Thyroid gland (tissue), 4 donors: ENCODE measurements around the gene TBATA. TPM values are rescaled to one million over a fixed set of nuclear protein-coding genes. Genes with fewer than 3 reads are reported as not detected.

Experiments used
- DNase-seq, 2 donors: peaks; one replicate each; pipeline ENCODE4 v3.0.0-alpha.2; 2019
- H3K27ac ChIP-seq, 3 donors: fragments of 200-600 bp; sonication (generic); 1 replicate in 2 of 3; 2 replicates in 1 of 3; pipeline ENCODE4 v1.5.1; 2016 to 2019; ENCODE audit warnings: mild to moderate bottlenecking in 1 of 3, moderate library complexity in 1 of 3
- H3K27me3 ChIP-seq: fragments of 200-600 bp; sonication (generic); one replicate; pipeline ENCODE4 v1.5.1; 2019
- H3K36me3 ChIP-seq, 2 donors: fragments of 200-600 bp; sonication (generic); one replicate each; pipeline ENCODE4 v1.5.1; 2016 to 2019
- H3K4me1 ChIP-seq, 2 donors: fragments of 200-600 bp; sonication (generic); one replicate each; pipeline ENCODE4 v1.5.1; 2017 to 2019
- H3K4me3 ChIP-seq, 3 donors: fragments of 200-600 bp; sonication (generic); replicated peaks in 1 of 3; 1 replicate in 2 of 3; 2 replicates in 1 of 3; pipeline ENCODE4 v1.5.1; 2016; ENCODE audit warnings: mild to moderate bottlenecking in 1 of 3
- H3K9me3 ChIP-seq: fragments of 200-600 bp; sonication (generic); one replicate; pipeline ENCODE4 v1.5.1; 2017
- CTCF ChIP-seq, 6 experiments: fragments of 200-600 bp in 3 of 6; fragments of 450-650 bp in 3 of 6; sonication (generic) in 3 of 6; IDR thresholded peaks; one replicate each; pipeline ENCODE4 v1.5.1; 2016 to 2019; ENCODE audit warnings: antibody characterized with exemption in 6 of 6, mild to moderate bottlenecking in 2 of 6, inconsistent platforms in 1 of 6, moderate library complexity in 1 of 6
- POLR2A ChIP-seq, 2 donors: fragments of 450-650 bp; IDR thresholded peaks; one replicate each; pipeline ENCODE4 v1.6.1; 2017; ENCODE audit warnings: antibody characterized with exemption in 2 of 2, mild to moderate bottlenecking in 2 of 2, moderate library complexity in 1 of 2
- WGBS, 2 donors: methylation state at CpG; one replicate each; pipeline ENCODE4 v1.1.5; 2017; 5-methylcytosine and 5-hydroxymethylcytosine counted together
- intact Hi-C: fragments of 100-400 bp; cut with DNase I; formaldehyde crosslinking; loops from one replicate; pipeline ENCODE4 v1.15.1; 2023
- total RNA-seq, 4 donors: library from RNA; depleted of rRNA; stranded (reverse); fragments of >200 nt; gene quantifications; one replicate each; pipeline ENCODE4 v1.2.3, GENCODE V29; 2016

Gene TBATA
- total RNA-seq, 4 donors from 2014 or later: not detected

GRCh38 chr10:70735161-70735560 is 50.0 kb downstream of the TBATA start:
- WGBS, 2 donors: 78 to 83% methylated on average over 3 of the region's 3 CpGs
- Histone ChIP-seq H3K27me3 (no peaks in the 10 kb centered on the region), H3K27ac (no peak overlapping the region), H3K36me3 (no peaks in the 10 kb centered on the region), H3K4me1 (no peaks in the 10 kb centered on the region), H3K4me3 (no peak overlapping the region), H3K9me3 (no peaks in the 10 kb centered on the region)
- DNase-seq: no peak
- intact Hi-C loops: no loop called here
- TF ChIP-seq POLR2A (IDR thresholded peaks at IDR 0.05): no peak
- TF ChIP-seq CTCF (IDR thresholded peaks at IDR 0.05): no peak

- no peak for TF ChIP-seq CTCF (IDR thresholded peaks at IDR 0.05)
- no peak for TF ChIP-seq POLR2A (IDR thresholded peaks at IDR 0.05)
- no peaks in the 10 kb centered on the region for H3K36me3 ChIP-seq
- intact Hi-C loops: no loop called here
- no peaks in the 10 kb centered on the region for H3K27me3 ChIP-seq
- 90 to 100% methylated on average over 1 of the region's 1 CpG for WGBS, 2 donors
- H3K4me3 ChIP-seq: no peak overlapping the region
- no peaks in the 10 kb centered on the region for H3K4me1 ChIP-seq
- DNase-seq: no peak
- H3K27ac ChIP-seq: no peak overlapping the region
- no peaks in the 10 kb centered on the region for H3K9me3 ChIP-seq
Observed at GRCh38 chr10:70733051-70733450, 52.1 kb downstream of the TBATA start.

- TF ChIP-seq CTCF (IDR thresholded peaks at IDR 0.05): no peak
- no peak for DNase-seq
- Histone ChIP-seq H3K9me3 (no peaks in the 10 kb centered on the region), H3K4me1 (no peaks in the 10 kb centered on the region), H3K4me3 (no peak overlapping the region), H3K36me3 (no peaks in the 10 kb centered on the region), H3K27ac (no peak overlapping the region), H3K27me3 (no peaks in the 10 kb centered on the region)
- WGBS, 2 donors: 93 to 94% methylated on average over 4 of the region's 4 CpGs
- intact Hi-C loops: no loop called here
Observed at GRCh38 chr10:70732569-70732968, 52.6 kb downstream of the TBATA start.

- Histone ChIP-seq H3K27me3 (no peaks in the 10 kb centered on the region), H3K27ac (no peak overlapping the region), H3K9me3 (no peaks in the 10 kb centered on the region), H3K4me3 (no peak overlapping the region), H3K4me1 (no peaks in the 10 kb centered on the region), H3K36me3 (no peaks in the 10 kb centered on the region)
- TF ChIP-seq CTCF (IDR thresholded peaks at IDR 0.05) (no peak), POLR2A (IDR thresholded peaks at IDR 0.05) (no peak)
- DNase-seq: no peak
- intact Hi-C loops: no loop called here
- 86 to 91% methylated on average over 2 of the region's 2 CpGs for whole genome bisulfite sequencing, 2 donors
Observed at GRCh38 chr10:70730955-70731354, 54.2 kb downstream of the TBATA start.

- no peaks in the 10 kb centered on the region for H3K27me3 ChIP-seq
- H3K9me3 ChIP-seq: no peaks in the 10 kb centered on the region
- no peak overlapping the region for H3K27ac ChIP-seq
- TF ChIP-seq POLR2A (IDR thresholded peaks at IDR 0.05): no peak
- TF ChIP-seq CTCF (IDR thresholded peaks at IDR 0.05): no peak
- no peaks in the 10 kb centered on the region for H3K4me1 ChIP-seq
- no peaks in the 10 kb centered on the region for H3K36me3 ChIP-seq
- intact Hi-C loops: no loop called here
- H3K4me3 ChIP-seq: no peak overlapping the region
- whole genome bisulfite sequencing, 2 donors: 36 to 72% methylated on average over 7 to 12 of the region's 16 CpGs
- peak in 1 of 2 donors; percentile 27 for DNase-seq
Observed at GRCh38 chr10:70729763-70730357, 55.3 kb downstream of the TBATA start.
